Measurements from ENCODE around the gene RPS5.

Gene RPS5

GRCh38 chr19:58356766-58357480 lies 30.1 kb upstream of the RPS5 start:
- no peaks in the 10 kb centered on the region for H3K9me3 ChIP-seq
- TF ChIP-seq CTCF (IDR thresholded peaks at IDR 0.05; ENCODE audit: low read depth, low read length), result no peak
- no peak for DNase-seq
- H3K4me1 ChIP-seq, result no peaks in the 10 kb centered on the region
- no peaks in the 10 kb centered on the region for H3K36me3 ChIP-seq
- no peak overlapping the region for H3K4me3 ChIP-seq (ENCODE audit: low read depth, low read length)
- no peaks in the 10 kb centered on the region for H3K27me3 ChIP-seq

DNA sequence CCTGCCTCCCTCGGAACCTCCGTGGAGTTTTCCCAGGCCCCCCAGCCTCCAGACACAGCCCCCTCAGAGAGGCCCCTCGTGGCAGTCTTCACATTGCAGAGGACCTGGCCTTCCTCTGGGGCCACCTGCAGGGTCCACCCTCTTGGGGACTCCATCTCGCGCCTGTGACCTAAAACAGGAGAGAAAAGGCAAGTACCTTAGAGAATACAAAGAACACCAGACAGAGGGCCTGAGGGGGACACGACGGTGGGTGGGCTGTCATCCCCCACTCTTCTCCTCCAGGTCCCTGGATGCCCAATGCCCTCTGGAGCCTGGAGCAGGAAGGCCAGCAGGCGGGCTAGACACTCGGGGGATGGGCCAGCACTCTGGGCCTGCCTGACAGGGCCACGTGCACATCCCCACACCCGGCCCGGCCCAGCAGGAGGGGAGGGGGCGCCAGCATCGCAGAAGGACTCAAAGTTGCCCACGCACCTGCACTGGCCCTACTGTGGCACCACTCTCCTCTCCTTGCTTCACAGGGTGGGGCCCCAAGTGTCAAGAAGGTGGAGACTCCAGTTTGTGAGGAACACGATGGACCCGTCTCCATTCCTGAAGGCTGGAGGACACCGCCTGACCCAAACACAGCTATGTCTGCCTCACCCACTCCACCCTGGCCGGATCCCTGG lies 29.5 kb upstream of the RPS5 start:
- Histone ChIP-seq H3K27me3 (no peaks in the 10 kb centered on the region), H3K4me1 (no peaks in the 10 kb centered on the region), H3K9me3 (no peaks in the 10 kb centered on the region), H3K36me3 (no peaks in the 10 kb centered on the region), H3K4me3 (ENCODE audit: low read depth, low read length) (no peak overlapping the region)
- no peak for DNase-seq
- no peak for TF ChIP-seq CTCF (IDR thresholded peaks at IDR 0.05; ENCODE audit: low read depth, low read length)

DNA sequence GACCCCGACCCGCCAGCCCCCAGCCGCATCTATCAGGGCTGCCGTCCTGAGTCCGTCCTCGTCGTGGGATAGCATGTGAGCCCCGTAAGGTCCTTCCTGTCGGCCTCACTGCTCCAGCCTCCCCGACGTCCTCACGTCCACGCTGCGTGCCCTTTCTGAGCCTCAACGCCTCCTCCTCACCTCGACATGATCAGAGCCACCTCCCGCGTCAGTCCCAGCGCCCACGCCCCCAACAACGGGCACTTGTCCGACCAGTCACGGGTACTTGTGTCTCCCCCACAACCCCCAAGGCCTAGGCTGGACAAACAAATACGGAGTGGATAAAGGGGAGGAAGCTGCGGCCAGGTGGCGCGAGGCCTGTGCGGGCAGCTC lies 25.2 kb upstream of the RPS5 start:
- Histone ChIP-seq H3K4me1 (no peaks in the 10 kb centered on the region), H3K27me3 (no peaks in the 10 kb centered on the region), H3K9me3 (no peaks in the 10 kb centered on the region), H3K36me3 (no peaks in the 10 kb centered on the region), H3K4me3 (ENCODE audit: low read depth, low read length) (peak overlapping the region; percentile 91)
- no peak for TF ChIP-seq CTCF (IDR thresholded peaks at IDR 0.05; ENCODE audit: low read depth, low read length)
- peak; percentile 56 for DNase-seq

DNA sequence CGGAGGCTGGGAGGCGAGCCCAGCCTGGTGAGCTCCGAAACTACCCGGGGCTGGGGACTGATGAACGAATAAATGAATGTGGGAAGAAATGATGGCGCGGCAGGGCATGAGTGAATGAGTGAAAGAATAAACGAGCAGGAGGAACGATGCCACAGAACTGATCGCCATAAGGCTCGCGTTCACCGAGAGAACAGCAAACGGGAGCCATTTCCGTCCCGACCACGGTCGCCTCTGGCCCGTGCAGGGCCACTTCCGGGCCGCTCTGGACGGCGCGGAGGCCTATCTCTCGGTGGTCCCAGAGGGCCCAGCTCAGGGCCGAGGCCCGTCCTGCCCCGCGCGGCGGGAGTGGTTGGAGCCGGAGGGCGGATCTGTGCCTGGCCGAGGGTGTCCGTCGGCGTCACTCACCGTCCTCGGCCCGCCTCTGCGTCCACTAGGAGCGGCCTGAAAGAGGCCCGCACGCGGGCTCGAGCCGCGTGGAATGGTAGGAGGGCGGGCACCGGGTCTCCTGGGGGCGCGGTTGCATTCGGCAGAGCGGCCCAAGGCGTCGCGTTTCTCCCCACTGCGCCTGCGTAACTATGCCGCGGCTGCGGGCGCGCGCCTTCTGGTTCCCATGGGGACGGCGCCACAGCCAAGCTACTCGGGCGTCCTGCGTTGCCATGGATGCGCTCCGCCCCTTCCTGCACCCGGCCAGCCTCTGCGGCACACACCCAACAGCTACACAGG lies 24.6 kb upstream of the RPS5 start, which contains the start of gene ZNF497:
Gene ZNF497 (minus strand): TSS at position 480 of the 723 bp plus-strand sequence. CDS start 5,116 bp downstream, outside the sequence.
- peak; percentile 97 for DNase-seq
- no peak for TF ChIP-seq CTCF (IDR thresholded peaks at IDR 0.05; ENCODE audit: low read depth, low read length)
- Histone ChIP-seq H3K4me1 (no peaks in the 10 kb centered on the region), H3K36me3 (no peaks in the 10 kb centered on the region), H3K4me3 (ENCODE audit: low read depth, low read length) (peak within 1 kb of the TSS; percentile 91), H3K27me3 (no peaks in the 10 kb centered on the region), H3K9me3 (no peaks in the 10 kb centered on the region)

GRCh38 chr19:58364146-58364545 lies 22.9 kb upstream of the RPS5 start:
- no peak for TF ChIP-seq CTCF (IDR thresholded peaks at IDR 0.05; ENCODE audit: low read depth, low read length)
- no peaks in the 10 kb centered on the region for H3K27me3 ChIP-seq
- no peak overlapping the region for H3K4me3 ChIP-seq (ENCODE audit: low read depth, low read length)
- H3K36me3 ChIP-seq, result no peaks in the 10 kb centered on the region
- DNase-seq, result no peak
- H3K4me1 ChIP-seq, result no peaks in the 10 kb centered on the region
- H3K9me3 ChIP-seq, result no peaks in the 10 kb centered on the region

All from BE2C (cell line).